K562 (cell line): ENCODE data around the gene DCAF17. TPM values are rescaled to one million over a fixed set of nuclear protein-coding genes. Genes with fewer than 3 reads are reported as not detected.
"Not testable (repeated sequence)": the region's sequence is repeated elsewhere in the genome, so short reads cannot be mapped to it uniquely, and the experiment has no call there.

Experiments
- ATAC-seq: fragments of 200-7000 bp; cut with Tn5 transposase; 3 replicates; pipeline ENCODE4 v1.9.1; 2020; ENCODE audit warnings: moderate library complexity
- BruUV-seq: library from RNA; stranded (reverse); fragments of 400-500 nt; replicated peaks from 2 replicates; lab custom pipeline; 2021; lab: Mats Ljungman, UMichigan
- CTCF ChIA-PET: fragments of 300-600 bp; formaldehyde crosslinking; extraction: SDS; loops from one replicate; lab custom pipeline; 2021; ENCODE audit warnings: low intra/inter-chr PET ratio; lab: Yijun Ruan, JAX
- POLR2A ChIA-PET: fragments of 300-600, 350-650 bp; sonication (Branson Sonifier 250); formaldehyde crosslinking; extraction: SDS; loops from one replicate; lab custom pipeline; 2021; ENCODE audit warnings: antibody characterized with exemption, inconsistent platforms; lab: Yijun Ruan, JAX
- DNase-seq, 4 experiments: peaks; one replicate each; pipeline versions ENCODE4 v3.0.0 to v3.0.0-alpha.2; 2011 to 2018; ENCODE audit warnings: low spot score in 3 of 4, mixed read lengths in 3 of 4; ENCODE audit errors: extremely low read depth in 1 of 4
- FAIRE-seq: peaks from 2 replicates; lab custom pipeline; 2011; peaks lifted over from hg19 to GRCh38; lab: Jason Lieb, UNC
- H2AFZ ChIP-seq: 2 replicates; pipeline ENCODE4 v1.6.0; 2011; ENCODE audit warnings: low read depth, low read length, control low read depth, inconsistent platforms
- H3K27ac ChIP-seq: fragments of 200-600 bp; 3 replicates; pipeline ENCODE4 v1.8.0; 2011; ENCODE audit warnings: low read depth, mild to moderate bottlenecking, control low read depth, inconsistent platforms, low read length, moderate library complexity, mixed read lengths; ENCODE audit errors: extremely low read depth
- H3K27me3 ChIP-seq, 2 experiments: fragments of 300-600 bp in 1 of 2; 2 replicates in 1 of 2; 3 replicates in 1 of 2; pipeline versions ENCODE4 v1.6.0 to v1.8.0; 2011; ENCODE audit warnings: inconsistent platforms in 2 of 2, low read length in 2 of 2, mild to moderate bottlenecking in 1 of 2, mixed read lengths in 1 of 2, moderate library complexity in 1 of 2; ENCODE audit not compliant: control insufficient read depth in 2 of 2, insufficient read depth in 2 of 2
- H3K36me3 ChIP-seq: fragments of 300-600 bp; 3 replicates; pipeline ENCODE4 v1.8.0; 2011; ENCODE audit warnings: mild to moderate bottlenecking, low read length, inconsistent platforms; ENCODE audit not compliant: control insufficient read depth, insufficient read depth
- H3K4me1 ChIP-seq, 2 experiments: fragments of 200-600 bp in 1 of 2; replicated peaks in 1 of 2; 2 replicates in 1 of 2; 3 replicates in 1 of 2; pipeline versions ENCODE4 v1.5.1 to v1.8.0; 2011; ENCODE audit warnings: inconsistent platforms in 2 of 2, low read length in 2 of 2, mild to moderate bottlenecking in 1 of 2, mixed read lengths in 1 of 2, moderate library complexity in 1 of 2; ENCODE audit not compliant: control insufficient read depth in 2 of 2, insufficient read depth in 2 of 2
- H3K4me2 ChIP-seq: 2 replicates; pipeline ENCODE4 v1.6.1; 2011; ENCODE audit warnings: low read length, control low read depth, inconsistent platforms, mixed read lengths; ENCODE audit not compliant: insufficient read depth
- H3K4me3 ChIP-seq: fragments of 200-600 bp; sonication (generic), shearing (Covaris generic); 2 replicates; pipeline ENCODE4 v1.5.1; 2016; ENCODE audit warnings: control low read depth, inconsistent platforms
- H3K79me2 ChIP-seq: fragments of 200-600 bp; 3 replicates; pipeline ENCODE4 v1.8.0; 2011; ENCODE audit warnings: low read length, inconsistent platforms; ENCODE audit not compliant: control insufficient read depth, insufficient read depth
- H3K9ac ChIP-seq, 2 experiments: 2 replicates each; pipeline versions ENCODE4 v1.6.0 to v1.6.1; 2011; ENCODE audit warnings: low read depth in 2 of 2, low read length in 2 of 2, control low read depth in 1 of 2, inconsistent platforms in 1 of 2, mild to moderate bottlenecking in 1 of 2, mixed read lengths in 1 of 2; ENCODE audit not compliant: insufficient read depth in 1 of 2
- H3K9me1 ChIP-seq: one replicate; pipeline ENCODE4 v1.6.0; 2011; ENCODE audit warnings: inconsistent platforms, mild to moderate bottlenecking, low read length, moderate library complexity; ENCODE audit not compliant: control insufficient read depth, insufficient read depth
- H3K9me3 ChIP-seq: replicated peaks from 2 replicates; pipeline ENCODE4 v1.5.1; 2011; ENCODE audit warnings: low read depth, low read length, inconsistent platforms; ENCODE audit not compliant: control insufficient read depth, insufficient read depth
- H4K20me1 ChIP-seq: replicated peaks from 2 replicates; pipeline ENCODE4 v1.6.1; 2011; ENCODE audit warnings: low read length, inconsistent platforms, mixed read lengths; ENCODE audit not compliant: control insufficient read depth, insufficient read depth
- ARID1B ChIP-seq: fragments of 450-650 bp; IDR thresholded peaks from 2 replicates; pipeline ENCODE4 v1.6.1; 2016; ENCODE audit warnings: antibody characterized with exemption, mild to moderate bottlenecking, inconsistent platforms
- CBFA2T2 ChIP-seq: fragments of 450-650 bp; conservative IDR thresholded peaks from 2 replicates; pipeline ENCODE4 v1.6.1; 2017; ENCODE audit warnings: mild to moderate bottlenecking
- CBFA2T3 ChIP-seq: fragments of 450-650 bp; IDR thresholded peaks from 2 replicates; pipeline ENCODE4 v1.6.1; 2017
- CC2D1A ChIP-seq: fragments of 450-650 bp; IDR thresholded peaks from 2 replicates; pipeline ENCODE4 v1.6.1; 2017; ENCODE audit warnings: mild to moderate bottlenecking
- CHD2 ChIP-seq: IDR thresholded peaks from 2 replicates; pipeline ENCODE4 v1.6.1; 2011; ENCODE audit warnings: low read depth, low read length
- DPF2 ChIP-seq: fragments of 450-650 bp; IDR thresholded peaks from 2 replicates; pipeline ENCODE4 v1.6.1; 2016
- EGR1 ChIP-seq: fragments of 450-650 bp; conservative IDR thresholded peaks from 2 replicates; pipeline ENCODE4 v1.6.1; 2017; ENCODE audit warnings: mild to moderate bottlenecking
- HDAC2 ChIP-seq: fragments of 450-650 bp; IDR thresholded peaks from 2 replicates; pipeline ENCODE4 v1.6.1; 2016; ENCODE audit warnings: mild to moderate bottlenecking
- JUND ChIP-seq, 2 experiments: IDR thresholded peaks; 2 replicates in 1 of 2; 3 replicates in 1 of 2; pipeline ENCODE4 v1.6.1; 2011; ENCODE audit warnings: borderline replicate concordance in 2 of 2, low read depth in 2 of 2, low read length in 2 of 2, improper control_type of control experiment in 1 of 2, missing biosample characterization in 1 of 2, missing genetic modification characterization in 1 of 2, missing genetic modification reagents in 1 of 2
- KLF16 ChIP-seq: IDR thresholded peaks from 2 replicates; pipeline ENCODE4 v1.6.1; 2016; ENCODE audit warnings: antibody characterized with exemption
- L3MBTL2 ChIP-seq: fragments of 450-650 bp; IDR thresholded peaks from 2 replicates; pipeline ENCODE4 v1.6.1; 2016; ENCODE audit warnings: mild to moderate bottlenecking, moderate library complexity
- NCOR1 ChIP-seq: fragments of 450-650 bp; IDR thresholded peaks from 2 replicates; pipeline ENCODE4 v1.6.1; 2016; ENCODE audit warnings: mild to moderate bottlenecking, moderate library complexity
- SMARCA4 ChIP-seq: fragments of 450-650 bp; IDR thresholded peaks from 2 replicates; pipeline ENCODE4 v1.6.1; 2016
- TAL1 ChIP-seq: fragments of 450-650 bp; IDR thresholded peaks from 2 replicates; pipeline ENCODE4 v1.6.1; 2016; ENCODE audit warnings: mild to moderate bottlenecking
- TCF3 ChIP-seq: sonication (generic); formaldehyde crosslinking; IDR thresholded peaks from 2 replicates; pipeline ENCODE4 v1.4.0; 2020; ENCODE audit warnings: mild to moderate bottlenecking, missing genetic modification reagents
- TEAD4 ChIP-seq, 2 experiments: sonication (generic) in 1 of 2; formaldehyde crosslinking in 1 of 2; IDR thresholded peaks; 2 replicates each; pipeline versions ENCODE4 v1.6.1 to v1.8.0; 2012 to 2022; ENCODE audit warnings: borderline replicate concordance in 1 of 2, inconsistent platforms in 1 of 2, low read length in 1 of 2, mild to moderate bottlenecking in 1 of 2, missing genetic modification reagents in 1 of 2
- TRIM24 ChIP-seq, 2 experiments: fragments of 450-650 bp; IDR thresholded peaks; 2 replicates each; pipeline ENCODE4 v1.6.1; 2016
- ZNF384 ChIP-seq: IDR thresholded peaks from 2 replicates; pipeline ENCODE4 v1.6.1; 2012; ENCODE audit warnings: low read depth, low read length, improper control_type of control experiment
- WGBS: fragments of 100-300 bp; shearing (Covaris generic); methylation state at CpG from one replicate; pipeline ENCODE4 v1.1.6; 2016; ENCODE audit warnings: low coverage, mixed read lengths; ENCODE audit not compliant: insufficient coverage; ENCODE audit errors: missing lambda C conversion rate; 5-methylcytosine and 5-hydroxymethylcytosine counted together
- in situ Hi-C: fragments of 300-500 bp; cut with MboI; formaldehyde crosslinking; loops from 4 replicates; pipeline ENCODE4 v1.15.0; 2018; ENCODE audit warnings: inconsistent platforms, mixed read lengths
- intact Hi-C: fragments of 100-400 bp; cut with micrococcal nuclease; formaldehyde crosslinking; loops from 2 replicates; pipeline ENCODE4 v1.14.2; 2022
- polyA plus RNA-seq, 8 experiments: library from polyadenylated mRNA; depleted of rRNA in 4 of 8; stranded (reverse) in 5 of 8; unstranded in 3 of 8; fragments of >200 nt; fragmentation: Nextera tagmentation in 2 of 8; fragmentation: Illumina TruSeq in 1 of 8; extraction: Ambion mirVana in 2 of 8; extraction: Trizol in 1 of 8; gene quantifications; 2 replicates each; pipeline versions ENCODE4 v1.2.1 to v1.2.3, GENCODE V29; 2011 to 2014; ENCODE audit warnings: inconsistent platforms in 1 of 8, missing spikeins in 1 of 8
- total RNA-seq, 7 experiments: library from RNA; depleted of rRNA in 6 of 7; stranded (reverse); fragments of >200 nt in 6 of 7; fragmentation: Illumina TruSeq in 2 of 7; extraction: Trizol in 2 of 7; gene quantifications; 2 replicates each; pipeline versions ENCODE4 v1.2.1 to v1.2.3, GENCODE V29; 2011 to 2021; ENCODE audit warnings: low replicate concordance in 1 of 7
- TF ChIP-seq, protein P1 (sequence below): IDR thresholded peaks from 2 replicates; pipeline ENCODE4 v1.6.1; 2012; ENCODE audit warnings: low read depth, low read length, improper control_type of control experiment, borderline replicate concordance
- TF ChIP-seq, protein P2 (sequence below): fragments of 450-650 bp; IDR thresholded peaks from 2 replicates; pipeline ENCODE4 v1.6.1; 2016; ENCODE audit warnings: mild to moderate bottlenecking

DCAF17 gene
- total and polyA plus RNA-seq, 9 of the 15 experiments (the other 6 are each of a cell fraction or from before 2014, with no cell fraction given): 10.0 to 38.5 (median 27.1) TPM

DNA sequence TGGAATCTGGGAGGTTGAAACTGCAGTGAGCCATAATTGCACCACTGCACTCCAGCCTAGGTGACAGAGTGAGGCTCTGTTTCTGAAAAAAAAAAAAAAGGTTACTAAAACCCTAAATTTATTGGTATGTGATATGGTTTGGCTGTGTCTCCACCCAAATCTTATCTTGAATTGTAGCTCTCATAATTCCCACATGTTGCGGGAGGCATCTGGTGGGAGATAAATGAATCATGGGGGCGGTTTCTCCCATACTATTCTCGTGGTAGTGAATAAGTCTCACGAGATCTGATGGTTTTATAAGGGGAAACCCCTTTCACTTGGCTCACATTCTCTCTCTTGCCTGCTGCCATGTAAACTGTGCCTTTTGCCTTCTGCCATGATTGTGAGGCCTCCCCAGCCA, 19.4 kb upstream of the DCAF17 start:
- not testable (repeated sequence) for H3K27me3 ChIP-seq; BruUV-seq; H3K4me2 ChIP-seq; H3K36me3 ChIP-seq; H2AFZ ChIP-seq; FAIRE-seq; H3K9ac ChIP-seq; H3K9me3 ChIP-seq; H3K27ac ChIP-seq; H3K4me3 ChIP-seq; H4K20me1 ChIP-seq; H3K9me1 ChIP-seq; TF ChIP-seq JUND (tag; IDR thresholded peaks at IDR 0.05; ENCODE audit: borderline replicate concordance, low read depth, low read length); TEAD4 (CRISPR knock-in tag; IDR thresholded peaks at IDR 0.05; ENCODE audit: borderline replicate concordance)
- POLR2A ChIA-PET: interaction anchor here (0.6 to 1.2 kb wide), 9 partner anchors 9 to 328 kb away, joined by 3 to 4 read pairs (median 3); partner anchors contain the start of genes DCAF17 and METTL8
- TF ChIP-seq, protein P1, sequence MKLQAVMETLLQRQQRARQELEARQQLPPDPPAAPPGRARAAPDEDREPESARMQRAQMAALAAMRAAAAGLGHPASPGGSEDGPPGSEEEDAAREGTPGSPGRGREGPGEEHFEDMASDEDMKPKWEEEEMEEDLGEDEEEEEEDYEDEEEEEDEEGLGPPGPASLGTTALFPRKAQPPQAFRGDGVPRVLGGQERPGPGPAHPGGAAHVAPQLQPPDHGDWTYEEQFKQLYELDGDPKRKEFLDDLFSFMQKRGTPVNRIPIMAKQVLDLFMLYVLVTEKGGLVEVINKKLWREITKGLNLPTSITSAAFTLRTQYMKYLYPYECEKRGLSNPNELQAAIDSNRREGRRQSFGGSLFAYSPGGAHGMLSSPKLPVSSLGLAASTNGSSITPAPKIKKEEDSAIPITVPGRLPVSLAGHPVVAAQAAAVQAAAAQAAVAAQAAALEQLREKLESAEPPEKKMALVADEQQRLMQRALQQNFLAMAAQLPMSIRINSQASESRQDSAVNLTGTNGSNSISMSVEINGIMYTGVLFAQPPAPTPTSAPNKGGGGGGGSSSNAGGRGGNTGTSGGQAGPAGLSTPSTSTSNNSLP: peak; percentile 70; the same call in 1 of the 2 replicates
- TF ChIP-seq CHD2 (peak; percentile 86), TRIM24 (IDR thresholded peaks at IDR 0.05) (peak in 1 of 2 experiments; percentile 29; a peak in 1 of 4 replicates), CC2D1A (0 out of 2 replicates have a peak, but pooled peaks have one; percentile 46), NCOR1 (peak; percentile 11; the same call in 1 of the 2 replicates), EGR1 (peak; percentile 58), JUND (IDR thresholded peaks at IDR 0.05; ENCODE audit: borderline replicate concordance, low read depth, low read length) (peak; percentile 29; the same call in 1 of the 2 replicates), ARID1B (peak; percentile 63), TCF3 (CRISPR knock-in tag) (peak; percentile 69), TAL1 (peak; percentile 65), HDAC2 (0 out of 2 replicates have a peak, but pooled peaks have one; percentile 18), SMARCA4 (peak; percentile 40; the same call in 1 of the 2 replicates), CBFA2T2 (peak; percentile 51), ZNF384 (peak; percentile 20; the same call in 1 of the 2 replicates), KLF16 (0 out of 2 replicates have a peak, but pooled peaks have one; percentile 27), TEAD4 (IDR thresholded peaks at IDR 0.05; ENCODE audit: low read length) (peak; percentile 68), CBFA2T3 (peak; percentile 73), DPF2 (peak; percentile 51), L3MBTL2 (0 out of 2 replicates have a peak, but pooled peaks have one; percentile 21)
- TF ChIP-seq, protein P2, sequence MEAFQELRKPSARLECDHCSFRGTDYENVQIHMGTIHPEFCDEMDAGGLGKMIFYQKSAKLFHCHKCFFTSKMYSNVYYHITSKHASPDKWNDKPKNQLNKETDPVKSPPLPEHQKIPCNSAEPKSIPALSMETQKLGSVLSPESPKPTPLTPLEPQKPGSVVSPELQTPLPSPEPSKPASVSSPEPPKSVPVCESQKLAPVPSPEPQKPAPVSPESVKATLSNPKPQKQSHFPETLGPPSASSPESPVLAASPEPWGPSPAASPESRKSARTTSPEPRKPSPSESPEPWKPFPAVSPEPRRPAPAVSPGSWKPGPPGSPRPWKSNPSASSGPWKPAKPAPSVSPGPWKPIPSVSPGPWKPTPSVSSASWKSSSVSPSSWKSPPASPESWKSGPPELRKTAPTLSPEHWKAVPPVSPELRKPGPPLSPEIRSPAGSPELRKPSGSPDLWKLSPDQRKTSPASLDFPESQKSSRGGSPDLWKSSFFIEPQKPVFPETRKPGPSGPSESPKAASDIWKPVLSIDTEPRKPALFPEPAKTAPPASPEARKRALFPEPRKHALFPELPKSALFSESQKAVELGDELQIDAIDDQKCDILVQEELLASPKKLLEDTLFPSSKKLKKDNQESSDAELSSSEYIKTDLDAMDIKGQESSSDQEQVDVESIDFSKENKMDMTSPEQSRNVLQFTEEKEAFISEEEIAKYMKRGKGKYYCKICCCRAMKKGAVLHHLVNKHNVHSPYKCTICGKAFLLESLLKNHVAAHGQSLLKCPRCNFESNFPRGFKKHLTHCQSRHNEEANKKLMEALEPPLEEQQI: 0 out of 2 replicates have a peak, but pooled peaks have one; percentile 43
- Histone ChIP-seq H3K4me1 (peaks cover 0 to 16% of the 10 kb centered on the region in 2 experiments; a peak in 3 of 5 replicates), H3K79me2 (peaks cover 32% of the 10 kb centered on the region)
- in situ Hi-C loops: loop anchor here (5.0 kb wide), 1 partner anchor 442 kb away; no protein-coding TSS in a partner anchor
- CTCF ChIA-PET: interaction anchor here (1.1 to 2.7 kb wide), 2 partner anchors 441 to 447 kb away, joined by 4 to 25 read pairs; no protein-coding TSS in a partner anchor
- peak in 1 of 4 experiments; percentile 58 for DNase-seq
- WGBS: 16% methylated on average over 4 of the region's 4 CpGs
- intact Hi-C loops: loop anchor here (5.0 to 10.0 kb wide), 2 partner anchors 162 to 330 kb away; no protein-coding TSS in a partner anchor
- ATAC-seq: peak; percentile 18; the same call in 2 of the 3 replicates
